C4-2B (cell line): ENCODE measurements around the gene VPS16.

Source experiments
- H3K27ac ChIP-seq: fragments of 450-650 bp; 2 replicates; pipeline ENCODE4 v1.5.1; 2017
- ZFX ChIP-seq: fragments of 450-650 bp; IDR thresholded peaks from 2 replicates; pipeline ENCODE4 v1.6.1; 2017
- TF ChIP-seq, protein P1 (sequence below): fragments of 450-650 bp; conservative IDR thresholded peaks from 2 replicates; pipeline ENCODE4 v1.5.1; 2017; ENCODE audit warnings: mild to moderate bottlenecking

VPS16 gene

DNA sequence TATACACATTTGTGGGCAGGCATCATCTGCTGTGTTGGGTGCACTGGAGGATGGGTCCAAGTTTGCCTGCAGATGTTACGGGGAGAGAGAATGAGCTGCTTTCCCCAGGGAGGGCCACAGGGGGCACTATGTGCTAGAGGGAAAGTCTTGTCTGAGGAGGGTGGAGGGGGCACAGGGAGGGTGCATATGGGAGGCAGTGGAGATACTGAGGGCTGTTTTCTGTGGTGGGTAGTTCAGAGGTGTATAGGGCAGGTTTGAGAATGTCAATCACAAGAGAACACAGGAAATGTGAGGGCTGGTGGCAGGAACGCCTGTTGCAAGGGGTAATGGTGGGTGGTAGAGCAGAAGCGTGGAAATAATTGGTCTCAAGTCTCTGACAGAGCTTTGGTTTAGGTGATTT, 25.1 kb downstream of the VPS16 start:
- H3K27ac ChIP-seq, result no peak overlapping the region

DNA sequence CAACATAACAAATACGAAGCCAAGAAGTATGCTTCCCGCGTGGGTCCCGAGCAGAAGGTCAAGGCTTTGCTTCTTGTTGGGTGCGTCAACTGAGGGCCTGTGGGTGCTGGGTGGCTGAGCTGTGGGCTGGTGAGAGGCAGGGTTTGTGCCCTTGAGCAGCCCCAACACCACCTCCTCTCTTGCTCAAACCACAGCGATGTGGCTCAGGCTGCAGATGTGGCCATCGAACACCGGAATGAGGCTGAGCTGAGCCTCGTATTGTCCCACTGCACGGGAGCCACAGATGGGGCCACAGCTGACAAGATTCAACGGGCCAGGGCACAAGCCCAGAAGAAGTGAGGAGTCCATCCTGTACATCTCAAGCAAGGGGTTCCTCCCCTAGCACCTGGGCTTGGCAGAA, 25.7 kb downstream of the VPS16 start:
- TF ChIP-seq, protein P1, sequence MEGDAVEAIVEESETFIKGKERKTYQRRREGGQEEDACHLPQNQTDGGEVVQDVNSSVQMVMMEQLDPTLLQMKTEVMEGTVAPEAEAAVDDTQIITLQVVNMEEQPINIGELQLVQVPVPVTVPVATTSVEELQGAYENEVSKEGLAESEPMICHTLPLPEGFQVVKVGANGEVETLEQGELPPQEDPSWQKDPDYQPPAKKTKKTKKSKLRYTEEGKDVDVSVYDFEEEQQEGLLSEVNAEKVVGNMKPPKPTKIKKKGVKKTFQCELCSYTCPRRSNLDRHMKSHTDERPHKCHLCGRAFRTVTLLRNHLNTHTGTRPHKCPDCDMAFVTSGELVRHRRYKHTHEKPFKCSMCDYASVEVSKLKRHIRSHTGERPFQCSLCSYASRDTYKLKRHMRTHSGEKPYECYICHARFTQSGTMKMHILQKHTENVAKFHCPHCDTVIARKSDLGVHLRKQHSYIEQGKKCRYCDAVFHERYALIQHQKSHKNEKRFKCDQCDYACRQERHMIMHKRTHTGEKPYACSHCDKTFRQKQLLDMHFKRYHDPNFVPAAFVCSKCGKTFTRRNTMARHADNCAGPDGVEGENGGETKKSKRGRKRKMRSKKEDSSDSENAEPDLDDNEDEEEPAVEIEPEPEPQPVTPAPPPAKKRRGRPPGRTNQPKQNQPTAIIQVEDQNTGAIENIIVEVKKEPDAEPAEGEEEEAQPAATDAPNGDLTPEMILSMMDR, result no peak
- no peak for TF ChIP-seq ZFX
- no peak overlapping the region for H3K27ac ChIP-seq

More for the DNA sequence above, 25.1 kb downstream of the VPS16 start:
- TF ChIP-seq, protein P1, result no peak
- TF ChIP-seq ZFX, result no peak

DNA sequence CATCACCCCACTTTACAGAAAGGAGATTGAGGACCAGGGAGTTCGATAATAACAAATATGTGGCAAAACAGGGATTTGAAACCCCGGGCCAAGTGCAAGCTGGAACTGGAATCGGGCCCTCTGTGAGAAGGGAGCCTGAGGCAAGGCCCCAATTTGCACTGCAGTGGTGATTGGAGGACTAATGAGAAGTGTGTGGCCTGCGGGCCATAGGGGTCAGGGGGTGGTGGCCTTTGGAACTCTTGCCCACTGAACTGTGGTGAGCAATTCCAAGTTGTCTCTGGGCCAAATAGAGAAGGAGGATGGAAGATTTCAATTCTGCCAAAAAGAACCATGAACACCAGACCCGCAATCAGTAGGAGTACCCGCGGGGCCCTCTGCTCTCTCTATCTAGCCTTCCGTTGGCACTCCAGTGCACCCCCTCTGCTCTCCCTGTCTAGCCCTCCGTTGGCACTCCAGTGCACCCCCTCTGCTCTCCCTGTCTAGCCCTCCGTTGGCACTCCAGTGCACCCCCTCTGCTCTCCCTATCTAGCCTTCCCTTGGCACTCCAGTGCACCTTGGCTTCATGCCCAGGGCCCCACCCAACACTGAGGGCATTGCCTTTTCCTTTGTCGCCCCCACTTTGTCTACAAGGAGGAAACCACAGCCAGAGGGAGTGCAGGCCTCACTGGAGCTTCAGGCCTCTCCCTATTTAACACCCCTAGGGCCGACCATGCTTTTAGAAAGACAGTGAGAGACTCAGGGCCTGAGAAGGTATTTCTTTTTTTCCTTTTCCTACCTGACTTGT, 26.7 kb downstream of the VPS16 start:
- TF ChIP-seq ZFX, result no peak
- TF ChIP-seq, protein P1, result no peak
- no peak overlapping the region for H3K27ac ChIP-seq

DNA sequence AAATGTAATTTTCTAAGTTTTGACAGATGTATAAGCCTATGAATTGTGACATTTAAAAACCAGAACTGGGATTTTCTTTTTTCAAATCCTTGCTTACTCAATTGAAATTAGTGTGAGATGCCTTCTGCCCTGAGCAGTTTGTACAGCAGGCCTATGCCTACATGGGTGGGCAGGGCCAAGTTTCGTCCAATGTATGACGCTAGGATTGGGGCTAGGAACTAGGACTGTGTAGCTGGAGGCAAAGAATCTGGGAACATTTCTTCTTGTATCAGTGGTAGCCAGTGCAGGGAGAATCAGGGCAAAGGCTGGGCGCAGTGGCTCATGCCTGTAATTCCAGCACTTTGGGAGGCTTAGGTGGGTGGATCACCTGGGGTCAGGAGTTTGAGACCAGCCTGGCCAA, 28.8 kb downstream of the VPS16 start:
- H3K27ac ChIP-seq, result no peak overlapping the region
- TF ChIP-seq, protein P1, result no peak
- no peak for TF ChIP-seq ZFX

DNA sequence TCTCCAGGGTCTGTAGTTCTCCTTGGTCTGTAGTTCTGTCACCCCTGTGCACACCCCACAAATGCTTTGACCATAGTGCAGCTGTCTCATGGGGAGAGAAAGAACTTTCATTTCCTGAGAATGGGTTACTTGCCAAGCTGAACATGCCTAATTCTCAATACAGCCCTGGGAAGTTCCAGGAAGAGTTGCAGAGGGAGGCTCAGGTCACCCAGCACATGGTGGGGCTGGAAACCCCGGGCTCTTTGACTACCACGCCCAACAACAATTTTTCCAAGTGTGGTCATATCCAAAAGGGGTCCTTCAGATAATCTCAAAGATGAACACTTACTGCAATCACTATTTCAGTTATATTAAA, 30.5 kb downstream of the VPS16 start:
- no peak for TF ChIP-seq ZFX
- TF ChIP-seq, protein P1, result no peak

DNA sequence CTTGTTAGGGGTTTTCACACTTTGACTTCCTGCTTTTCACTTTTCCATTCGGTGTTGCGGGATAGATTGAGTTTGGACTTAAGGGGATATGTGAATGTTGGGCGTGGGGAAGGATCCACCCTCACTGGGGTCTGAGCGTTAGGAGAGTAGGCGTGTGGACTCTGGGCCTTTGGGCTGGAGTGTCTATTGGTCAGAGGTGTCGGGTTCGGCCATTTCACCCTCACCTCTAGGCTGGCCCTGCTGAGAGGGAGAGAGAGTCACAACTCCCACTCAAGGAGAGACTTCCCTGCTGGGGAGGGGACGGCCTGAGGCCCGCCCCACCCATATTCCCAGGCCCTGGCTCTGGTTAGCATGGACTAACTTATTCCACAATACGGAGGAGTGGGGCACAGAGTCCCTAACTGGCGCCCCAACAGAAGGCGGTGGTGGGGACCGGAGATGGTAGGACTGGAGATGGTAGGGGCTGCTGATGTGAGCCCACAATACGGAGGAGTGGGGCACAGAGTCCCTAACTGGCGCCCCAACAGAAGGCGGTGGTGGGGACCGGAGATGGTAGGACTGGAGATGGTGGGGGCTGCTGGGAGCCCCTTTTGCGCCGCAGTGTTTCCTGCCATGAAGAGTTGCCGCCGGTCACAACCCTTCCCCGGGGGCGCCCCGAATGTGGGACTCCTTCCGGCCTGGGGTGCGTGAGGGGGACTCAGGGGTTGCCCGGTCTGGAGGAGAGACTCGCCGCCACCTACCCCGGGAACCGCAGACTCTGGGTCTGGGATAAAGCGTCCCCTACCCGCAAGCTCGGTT, 31.3 kb downstream of the VPS16 start:
- TF ChIP-seq ZFX, result no peak
- TF ChIP-seq, protein P1, result no peak
- H3K27ac ChIP-seq, result peak overlapping the region; percentile 76; the same call in 1 of the 2 replicates

More for the DNA sequence above, 30.5 kb downstream of the VPS16 start:
- no peak overlapping the region for H3K27ac ChIP-seq

DNA sequence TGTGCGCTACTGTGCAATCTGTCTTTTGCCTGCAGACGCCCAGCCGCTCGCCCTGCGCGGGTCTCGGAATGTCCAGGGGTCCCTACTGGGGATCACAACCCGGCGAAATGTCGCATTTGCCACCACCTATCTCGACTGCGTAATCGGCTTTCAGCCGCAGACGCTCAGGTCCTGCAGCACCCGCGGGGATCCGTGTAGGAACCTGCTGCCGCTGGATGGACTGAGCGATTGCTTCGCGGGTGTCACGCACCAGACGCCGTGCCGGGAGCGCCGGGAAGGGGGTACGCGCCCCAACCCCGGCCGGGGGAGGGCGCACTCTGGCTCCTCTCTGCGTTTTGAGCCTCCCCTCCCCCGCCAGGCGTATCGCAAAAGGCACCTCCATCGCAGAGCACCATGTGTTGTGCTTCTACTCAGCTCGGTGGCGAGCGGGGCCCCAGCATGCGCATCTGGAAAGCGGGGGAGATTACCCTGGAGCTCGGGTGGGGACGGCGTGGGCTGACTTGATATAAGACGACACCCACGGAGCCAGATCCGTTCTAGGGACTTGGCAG, 32.0 kb downstream of the VPS16 start:
- TF ChIP-seq, protein P1, result peak; percentile 51
- TF ChIP-seq ZFX, result no peak
- peak overlapping the region; percentile 76 for H3K27ac ChIP-seq
